HG03103 (cell line): ENCODE results near the gene SLC22A17.
A peak's percentile ranks its signal among the peaks of the same experiment; 100 is the strongest.

Source experiments
- ATAC-seq: cut with Tn5 transposase; IDR thresholded peaks from one replicate; pipeline ENCODE4 v1.9.1; 2021; ENCODE audit warnings: low read depth; ENCODE audit not compliant: unreplicated experiment

The SLC22A17 gene

DNA sequence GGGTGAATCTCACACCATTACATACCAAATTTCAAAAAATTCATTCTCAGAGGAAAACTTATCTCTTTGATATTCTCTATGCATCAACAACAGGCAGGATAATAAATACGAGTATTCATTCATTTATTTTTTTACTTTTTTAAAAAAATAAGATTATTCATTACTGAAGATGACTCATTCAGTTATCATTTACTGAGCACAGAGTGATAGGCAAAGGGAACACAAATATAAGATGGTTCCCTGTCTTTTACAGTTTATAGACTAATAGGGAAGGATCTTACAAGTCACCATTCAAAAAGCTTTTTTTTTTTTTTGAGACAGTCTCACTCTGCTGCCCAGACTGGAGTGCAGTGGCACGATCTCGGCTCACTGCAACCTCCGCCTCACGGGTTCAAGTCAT is 36.4 kb downstream of the SLC22A17 start:
- ATAC-seq: no peak

DNA sequence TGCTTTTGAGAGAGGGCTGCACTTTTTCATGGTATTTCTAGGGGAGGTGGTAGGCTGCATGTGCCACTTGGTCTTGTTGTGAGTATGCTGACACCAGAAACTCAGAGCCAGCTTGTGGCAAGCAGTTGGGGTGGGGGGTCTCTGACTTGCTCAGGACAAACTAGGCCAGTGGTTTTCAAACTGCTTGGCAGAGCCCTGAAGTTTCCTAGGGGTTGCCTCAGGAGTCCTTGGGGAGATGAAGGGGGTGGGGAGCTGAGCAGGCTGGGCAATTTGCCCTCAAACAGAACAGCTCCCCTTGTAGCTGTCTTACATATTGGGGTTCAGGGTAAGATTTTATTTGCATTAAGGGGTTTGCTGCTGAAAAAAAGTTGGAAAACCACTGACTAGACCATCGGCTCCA is 42.1 kb downstream of the SLC22A17 start:
- ATAC-seq: no peak

DNA sequence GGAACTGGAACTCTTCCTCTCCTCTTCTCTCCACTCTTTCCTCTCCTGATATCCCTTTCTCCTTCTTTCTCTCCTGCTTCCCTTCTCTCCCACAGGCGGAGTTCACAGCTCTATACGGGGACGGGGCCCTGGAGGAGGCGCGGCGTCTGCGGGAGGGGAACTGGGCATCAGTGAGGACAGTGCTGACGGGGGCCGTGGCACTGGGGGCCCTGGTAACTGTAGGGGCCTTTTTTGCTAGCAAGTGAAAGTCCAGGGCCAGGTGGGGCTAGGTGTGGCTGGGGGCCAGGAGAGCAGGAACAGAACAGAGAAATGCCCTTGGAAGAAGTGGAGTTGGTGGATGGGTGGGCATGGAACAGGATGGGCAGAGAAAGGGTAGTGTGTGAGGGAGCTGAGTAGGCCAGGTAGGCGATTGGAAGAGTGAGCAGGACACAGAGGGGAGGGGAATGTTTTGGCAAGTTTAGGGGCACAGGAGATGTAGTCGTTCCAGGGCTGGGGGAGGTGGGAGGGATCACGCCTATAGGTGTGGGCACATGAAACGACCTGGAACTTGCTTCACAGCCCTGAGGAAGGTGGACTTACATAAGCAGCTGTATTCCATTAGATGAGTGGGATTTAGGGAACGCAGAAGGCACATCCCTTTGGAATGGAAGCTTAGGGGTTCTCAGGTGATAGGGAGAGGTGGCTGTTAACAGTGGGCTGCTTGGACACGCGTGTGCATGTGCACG is 43.8 kb downstream of the SLC22A17 start:
- ATAC-seq: no peak

DNA sequence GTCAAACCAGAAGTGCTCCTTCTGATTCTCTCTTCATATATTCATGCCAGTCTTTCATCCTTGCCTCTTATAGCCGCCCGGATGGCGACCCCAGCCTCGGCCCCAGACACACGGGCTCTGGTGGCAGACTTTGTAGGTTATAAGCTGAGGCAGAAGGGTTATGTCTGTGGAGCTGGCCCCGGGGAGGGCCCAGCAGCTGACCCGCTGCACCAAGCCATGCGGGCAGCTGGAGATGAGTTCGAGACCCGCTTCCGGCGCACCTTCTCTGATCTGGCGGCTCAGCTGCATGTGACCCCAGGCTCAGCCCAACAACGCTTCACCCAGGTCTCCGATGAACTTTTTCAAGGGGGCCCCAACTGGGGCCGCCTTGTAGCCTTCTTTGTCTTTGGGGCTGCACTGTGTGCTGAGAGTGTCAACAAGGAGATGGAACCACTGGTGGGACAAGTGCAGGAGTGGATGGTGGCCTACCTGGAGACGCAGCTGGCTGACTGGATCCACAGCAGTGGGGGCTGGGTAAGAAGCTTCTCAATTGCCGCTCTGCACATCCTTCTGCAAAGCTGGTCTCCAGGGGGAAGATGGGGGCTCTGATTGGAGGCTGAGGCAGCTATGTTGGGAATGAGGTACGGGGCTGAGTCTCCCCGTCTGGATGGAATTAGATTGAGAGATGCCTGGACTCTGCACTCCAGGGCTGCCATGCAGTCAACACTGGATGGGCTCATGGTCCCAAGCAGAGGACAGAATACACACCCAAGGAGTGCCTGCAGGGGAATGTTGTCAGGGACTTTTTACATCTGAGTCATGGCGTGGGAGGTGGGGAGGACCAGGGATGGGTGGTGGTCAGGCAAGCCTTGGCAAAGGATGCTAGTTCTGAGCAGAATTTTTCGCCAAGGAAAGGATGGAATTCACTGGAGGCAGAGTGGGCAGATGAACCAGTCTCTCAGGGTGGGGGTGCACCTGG is 44.7 kb downstream of the SLC22A17 start:
- no peak for ATAC-seq

DNA sequence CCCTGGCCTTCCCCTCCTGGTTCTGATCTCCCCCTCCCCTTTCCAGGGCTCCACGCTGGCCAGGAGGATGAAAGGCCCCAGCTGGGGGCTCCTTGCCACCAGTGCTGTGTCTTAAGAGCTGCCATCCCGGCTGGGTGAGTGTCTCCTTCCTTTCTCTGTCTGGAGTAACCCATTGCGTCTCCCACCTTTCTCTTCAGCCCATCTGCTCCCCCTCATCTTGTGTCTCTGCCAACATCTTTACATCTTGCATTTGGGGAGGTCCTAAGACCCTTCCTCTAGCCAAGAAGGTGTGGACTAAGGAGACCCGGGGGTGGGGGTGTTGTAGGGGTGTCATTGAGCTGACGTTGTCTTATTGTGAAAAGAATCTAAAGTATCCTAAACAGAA is 45.5 kb downstream of the SLC22A17 start:
- no peak for ATAC-seq

DNA sequence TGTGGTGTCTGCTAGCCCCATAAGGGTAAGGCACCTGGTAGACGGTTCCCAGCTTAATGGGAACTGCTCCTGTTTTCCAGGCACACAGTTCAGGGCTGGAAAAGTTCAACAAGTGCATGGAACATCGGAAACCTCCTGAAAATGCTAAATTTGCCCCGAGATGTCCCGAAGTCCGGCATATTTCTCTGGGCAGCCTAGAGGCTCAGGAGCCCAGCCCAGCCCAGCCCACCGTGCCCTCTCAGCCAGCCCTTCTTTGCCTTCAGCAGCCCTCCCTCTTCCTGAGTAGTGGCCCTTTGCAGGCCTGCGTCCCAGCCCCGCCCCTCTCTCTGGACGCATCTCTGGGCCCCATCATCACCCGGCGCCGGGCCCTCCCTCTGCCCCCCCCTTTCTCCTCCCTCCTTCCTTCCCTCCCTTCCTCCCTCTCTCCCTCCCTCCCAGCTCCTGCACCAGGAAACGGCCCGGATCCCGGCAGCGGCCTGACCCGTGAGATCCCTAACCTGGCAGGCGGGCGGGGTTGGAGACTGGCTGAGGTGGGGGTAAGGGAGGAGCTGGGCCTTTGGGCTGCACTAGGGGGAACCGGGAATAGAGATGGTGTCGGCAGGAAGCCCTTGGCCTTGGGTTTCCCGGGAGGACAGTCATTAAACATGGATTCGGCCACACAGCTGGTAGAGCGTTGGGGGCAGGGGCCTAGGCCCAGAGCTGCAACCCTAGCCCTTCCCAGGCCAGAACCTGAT is 46.1 kb downstream of the SLC22A17 start, which contains the start of gene BCL2L2:
Gene BCL2L2 (plus strand): TSS at position 422 of the 734 bp plus-strand sequence. CDS start 935 bp downstream, outside the sequence.
- no peak for ATAC-seq

DNA sequence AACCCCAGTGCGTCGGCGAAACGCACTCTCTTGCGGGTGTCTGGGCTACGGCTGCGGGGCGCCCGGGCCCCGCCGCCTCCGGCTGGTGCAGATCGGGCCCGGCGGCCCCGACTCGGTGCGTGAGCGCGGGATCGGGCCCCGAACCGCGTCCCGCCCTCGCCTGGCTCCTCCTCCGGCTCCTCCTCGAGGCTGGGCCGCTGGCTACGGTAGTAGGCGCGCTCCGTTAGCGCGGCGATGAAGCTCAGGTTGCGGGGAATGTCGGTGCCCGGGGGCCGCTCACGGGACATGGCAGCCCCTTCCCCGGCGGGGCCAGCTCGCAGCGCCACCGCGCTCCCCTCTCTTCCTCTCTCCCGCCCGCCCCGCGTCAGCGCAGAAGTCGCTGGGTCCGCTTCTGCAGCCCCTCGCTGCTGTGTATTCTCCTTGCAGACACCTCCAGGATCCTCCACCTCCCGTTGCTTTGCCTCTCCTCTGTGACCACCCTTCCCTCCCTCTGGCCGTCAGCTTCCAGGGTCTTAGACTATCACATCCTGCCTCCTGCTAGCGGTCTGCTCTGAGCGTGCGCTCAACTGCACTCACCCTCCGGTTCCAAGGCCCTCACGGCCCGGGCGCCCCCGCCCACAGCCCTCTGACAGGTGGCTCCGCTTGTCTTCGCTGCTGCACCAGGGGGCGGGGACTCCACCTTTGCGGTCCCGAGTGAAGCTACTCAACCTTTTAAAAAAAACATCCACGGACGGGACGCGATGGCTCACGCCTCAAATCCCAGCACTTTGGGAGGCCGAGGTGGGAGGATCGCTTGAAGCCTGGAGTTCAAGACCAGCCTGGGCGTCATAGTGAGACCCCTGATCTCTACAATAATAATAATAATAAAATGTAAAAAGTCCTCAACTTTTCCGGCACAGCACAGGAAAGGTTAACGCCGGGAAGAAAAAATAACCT is 50.1 kb downstream of the SLC22A17 start, which contains the start of gene PPP1R3E:
Gene PPP1R3E (minus strand): TSS at position 570 of the 936 bp plus-strand sequence. CDS start 283 bp downstream, at position 287.
- ATAC-seq: peak; percentile 39

DNA sequence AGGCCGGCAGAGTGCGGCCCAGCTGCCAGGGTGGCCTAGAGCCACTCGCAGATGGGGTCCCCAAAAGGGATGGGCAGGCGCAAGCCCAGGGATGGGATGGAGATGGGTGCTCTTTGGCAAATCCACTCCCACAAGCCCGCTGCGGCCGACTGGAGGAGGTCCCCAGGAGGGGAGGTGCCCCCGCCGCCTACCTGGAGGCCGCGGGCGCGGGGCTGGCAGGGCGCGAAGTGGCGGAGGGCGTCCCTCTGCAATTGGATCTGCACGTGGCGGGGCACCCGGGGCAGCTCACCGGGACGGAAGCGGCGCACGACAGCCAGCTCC is 50.8 kb downstream of the SLC22A17 start:
- peak; percentile 4 for ATAC-seq

DNA sequence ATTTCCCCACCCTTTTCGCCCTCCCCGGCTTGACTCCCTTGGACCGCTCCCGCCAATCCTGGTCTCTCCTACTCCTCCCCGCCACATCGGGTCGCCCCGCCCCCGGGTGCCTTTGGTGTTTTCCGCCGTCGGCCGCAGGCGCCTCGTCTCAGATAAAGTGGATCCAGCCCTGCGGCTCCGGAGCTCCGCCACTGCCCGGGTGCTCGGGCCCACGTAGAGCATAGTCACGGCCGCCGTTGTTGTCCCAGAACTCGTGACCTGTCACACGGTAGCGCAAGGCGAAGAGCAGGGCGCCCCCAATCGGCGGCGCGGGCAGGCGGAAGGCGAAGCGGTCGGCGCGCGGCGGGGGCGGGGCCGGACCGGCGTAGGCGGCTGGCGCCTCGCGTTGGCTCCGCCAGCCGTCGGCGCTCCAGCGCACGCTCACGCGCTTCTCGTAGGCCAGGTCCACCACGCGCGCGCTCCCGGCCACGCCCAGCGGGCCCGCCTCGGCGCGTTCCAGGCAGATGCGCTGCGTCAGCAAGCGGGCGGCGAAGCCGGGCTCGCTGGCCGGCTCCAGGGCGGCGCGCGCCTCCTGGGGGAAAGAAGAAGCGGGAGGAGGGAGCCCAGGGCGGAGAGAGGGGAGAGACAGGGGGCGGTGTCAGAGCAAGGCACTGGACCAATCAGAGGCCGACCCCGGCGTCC is 51.3 kb downstream of the SLC22A17 start:
- ATAC-seq: peak; percentile 72

DNA sequence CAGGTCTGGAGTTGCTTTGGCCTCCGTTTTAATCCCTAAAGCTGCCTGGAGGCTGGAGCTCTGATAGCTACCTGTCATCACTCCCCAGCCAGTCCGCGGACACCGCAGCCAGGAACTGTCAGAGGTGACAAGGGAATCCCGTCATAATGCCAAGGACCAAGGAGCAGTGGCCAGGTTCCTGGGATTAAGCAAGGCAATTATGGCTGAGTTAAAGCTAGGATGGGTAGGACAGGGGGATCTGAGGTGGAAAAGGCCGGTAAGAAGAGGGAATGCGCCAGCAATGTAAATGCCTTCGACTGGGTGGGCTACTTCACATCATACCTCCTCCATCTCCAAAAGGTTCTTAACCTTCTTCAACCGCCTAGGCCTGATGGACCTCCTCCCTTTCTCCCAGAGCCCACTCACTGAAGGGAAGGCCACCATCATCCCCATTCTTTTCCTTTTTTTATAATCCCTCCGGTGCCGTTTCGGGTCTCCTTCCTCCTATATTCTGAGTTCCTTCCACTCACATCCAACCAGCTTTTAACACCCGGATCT is 51.9 kb downstream of the SLC22A17 start:
- no peak for ATAC-seq

DNA sequence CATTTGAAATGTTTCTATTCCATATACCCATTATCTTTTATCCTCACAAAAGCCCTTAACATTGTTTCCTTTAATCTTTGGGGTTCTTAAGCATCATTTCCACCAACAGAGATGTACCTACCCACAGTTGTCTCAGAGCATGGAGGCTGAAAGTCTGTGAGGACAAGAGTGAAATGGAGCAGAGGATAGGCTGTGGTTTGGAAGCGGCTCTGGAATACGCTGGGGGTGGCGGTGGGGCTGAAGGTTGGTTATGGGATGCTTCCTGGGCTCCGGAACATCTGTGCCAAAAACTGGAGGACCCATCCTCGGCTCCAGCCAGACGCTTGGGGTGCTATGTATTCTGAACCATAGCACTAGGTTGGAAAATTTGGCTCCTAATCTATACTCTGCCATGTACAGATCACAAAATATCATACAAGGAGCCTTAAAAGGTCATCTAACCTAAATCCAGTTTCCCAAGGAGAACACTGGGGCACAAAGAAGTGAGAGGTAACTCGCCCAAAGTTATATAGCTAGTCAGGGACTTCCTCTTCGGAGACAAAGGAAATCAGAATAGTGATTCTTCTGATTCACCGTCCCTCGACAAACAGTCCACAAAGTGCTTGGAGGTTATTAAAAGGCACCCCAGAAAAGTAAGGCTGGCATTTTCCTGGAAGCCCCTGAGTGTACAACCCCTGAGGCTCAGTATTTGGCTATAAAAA is 52.6 kb downstream of the SLC22A17 start:
- no peak for ATAC-seq

DNA sequence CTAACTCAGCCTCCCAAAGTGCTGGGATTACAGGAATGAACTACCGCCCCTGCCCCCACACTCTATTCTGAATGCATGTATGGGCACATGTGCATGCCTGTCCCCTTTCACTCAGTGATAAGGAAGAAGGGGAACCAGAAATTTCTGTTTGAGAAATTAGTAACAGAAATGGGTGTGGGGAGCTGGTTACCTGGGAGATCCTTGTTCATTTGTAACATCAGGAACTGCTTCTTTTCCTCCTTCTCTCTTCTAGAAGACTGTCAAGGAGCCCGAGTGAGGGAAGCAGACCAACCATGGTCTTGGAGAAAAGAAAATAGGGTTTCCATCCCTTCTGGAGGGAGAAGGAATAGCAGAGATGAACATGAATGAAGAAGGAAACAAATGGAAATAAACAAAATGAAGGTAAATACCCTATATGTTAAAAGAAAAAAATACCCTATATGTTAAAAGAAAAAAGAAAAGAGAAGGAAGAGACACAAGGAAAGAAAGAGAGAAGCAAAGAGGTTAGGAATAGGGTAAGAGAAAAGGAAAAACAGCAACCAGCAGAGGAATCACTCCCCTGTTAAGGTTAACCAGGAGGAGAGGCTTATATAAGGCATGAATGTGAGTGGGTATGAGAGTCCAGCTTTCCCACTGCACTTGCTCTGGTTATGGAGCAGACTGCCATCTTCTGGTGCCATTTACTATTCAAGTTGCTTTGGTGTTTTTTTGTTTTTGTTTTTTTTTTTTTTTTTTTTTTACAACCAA is 53.3 kb downstream of the SLC22A17 start:
- no peak for ATAC-seq

DNA sequence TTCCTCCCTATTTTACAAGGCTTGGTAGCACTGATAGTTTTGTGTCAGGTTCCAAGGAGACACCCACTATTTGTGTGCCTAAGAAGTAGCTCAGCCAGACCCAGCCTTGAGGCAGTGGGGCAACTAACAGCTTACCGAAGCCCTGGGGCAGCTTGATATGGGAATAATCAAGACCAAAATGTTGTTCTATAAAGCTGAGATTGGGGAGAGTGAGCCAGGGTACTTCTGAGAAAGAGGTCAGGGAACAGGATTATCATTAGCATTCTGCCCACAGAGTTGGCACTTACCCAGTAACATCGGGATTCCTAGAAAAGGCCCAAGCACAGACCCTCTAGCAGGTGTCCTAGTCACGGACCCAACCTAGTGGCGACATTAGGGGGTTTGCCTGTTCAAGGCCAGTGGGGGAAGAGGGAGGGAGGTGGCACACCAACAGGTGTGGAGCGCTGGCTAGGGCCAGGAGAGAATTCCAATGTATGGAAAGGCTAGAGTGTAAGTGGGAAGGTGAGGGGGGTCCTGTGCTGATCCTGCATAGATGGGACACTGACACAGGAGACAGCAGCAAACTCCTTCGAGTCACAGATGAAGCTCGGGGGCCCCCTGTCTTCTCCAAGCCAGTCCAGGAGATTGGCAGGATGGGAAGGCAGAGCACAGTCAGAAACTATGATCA is 54.9 kb downstream of the SLC22A17 start:
- ATAC-seq: no peak

DNA sequence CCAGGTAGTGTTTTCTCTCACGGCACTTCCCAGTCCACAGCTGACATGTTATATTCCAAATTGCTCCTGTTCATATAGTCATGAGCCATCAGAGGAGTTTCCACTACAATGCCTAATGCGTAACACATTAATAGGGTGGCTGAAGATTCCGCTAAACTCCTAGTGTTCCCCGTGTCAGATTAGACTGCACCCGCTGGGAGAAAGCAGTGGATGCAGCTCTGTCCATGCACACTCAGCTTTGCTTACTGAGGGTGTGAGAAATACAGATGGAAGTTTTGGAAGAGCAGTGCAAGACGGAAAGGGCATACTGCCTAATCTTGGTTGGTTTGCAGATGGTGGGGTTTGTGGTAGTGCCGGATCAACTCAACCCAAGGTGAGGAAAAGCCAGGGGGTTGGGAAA is 55.6 kb downstream of the SLC22A17 start:
- ATAC-seq: no peak
